Neural progenitor cell (in vitro differentiated cells): ENCODE results near the gene ZC3H7A.

Experiments
- EZH2 ChIP-seq: fragments of 200-600 bp; sonication (generic); IDR thresholded peaks from 2 replicates; pipeline ENCODE4 v1.6.1; 2017; ENCODE audit warnings: antibody characterized with exemption, mild to moderate bottlenecking, moderate library complexity
- TF ChIP-seq, protein P1 (sequence below): fragments of 200-600 bp; sonication (generic); IDR thresholded peaks from 2 replicates; pipeline ENCODE4 v1.5.1; 2017; ENCODE audit warnings: antibody characterized with exemption, mild to moderate bottlenecking

DNA sequence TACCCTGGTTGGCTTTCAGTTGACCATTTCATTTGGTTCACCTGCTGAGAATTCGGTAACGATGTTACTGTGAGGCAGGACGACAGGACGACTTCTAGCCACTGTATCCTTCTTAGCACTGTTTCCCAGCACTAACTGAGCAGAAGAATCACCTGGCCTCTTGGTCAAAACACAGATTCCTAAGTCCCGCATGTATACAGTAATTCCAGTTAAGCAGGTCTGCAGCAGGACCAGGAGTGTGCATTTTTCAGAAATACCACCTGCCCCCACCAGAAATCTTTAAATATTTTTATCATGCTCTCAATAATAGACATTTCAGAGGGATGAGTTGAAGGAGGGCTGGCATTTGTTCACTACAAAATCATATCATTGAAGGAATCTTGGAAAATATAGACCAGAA, 31.6 kb upstream of the ZC3H7A start:
- no peak for TF ChIP-seq EZH2
- TF ChIP-seq, protein P1, sequence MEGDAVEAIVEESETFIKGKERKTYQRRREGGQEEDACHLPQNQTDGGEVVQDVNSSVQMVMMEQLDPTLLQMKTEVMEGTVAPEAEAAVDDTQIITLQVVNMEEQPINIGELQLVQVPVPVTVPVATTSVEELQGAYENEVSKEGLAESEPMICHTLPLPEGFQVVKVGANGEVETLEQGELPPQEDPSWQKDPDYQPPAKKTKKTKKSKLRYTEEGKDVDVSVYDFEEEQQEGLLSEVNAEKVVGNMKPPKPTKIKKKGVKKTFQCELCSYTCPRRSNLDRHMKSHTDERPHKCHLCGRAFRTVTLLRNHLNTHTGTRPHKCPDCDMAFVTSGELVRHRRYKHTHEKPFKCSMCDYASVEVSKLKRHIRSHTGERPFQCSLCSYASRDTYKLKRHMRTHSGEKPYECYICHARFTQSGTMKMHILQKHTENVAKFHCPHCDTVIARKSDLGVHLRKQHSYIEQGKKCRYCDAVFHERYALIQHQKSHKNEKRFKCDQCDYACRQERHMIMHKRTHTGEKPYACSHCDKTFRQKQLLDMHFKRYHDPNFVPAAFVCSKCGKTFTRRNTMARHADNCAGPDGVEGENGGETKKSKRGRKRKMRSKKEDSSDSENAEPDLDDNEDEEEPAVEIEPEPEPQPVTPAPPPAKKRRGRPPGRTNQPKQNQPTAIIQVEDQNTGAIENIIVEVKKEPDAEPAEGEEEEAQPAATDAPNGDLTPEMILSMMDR = no peak
